ENCODE measurements around the gene DDX4. TPM values are rescaled to one million over a fixed set of nuclear protein-coding genes. Genes with fewer than 3 reads are reported as not detected.

DDX4 gene
- total RNA-seq, 4 donors from 2014 or later: 0.21 TPM; not detected in 3

GRCh38 chr5:55731848-55732247 is 6.0 kb upstream of the DDX4 start:
- Histone ChIP-seq H3K4me3 (no peak overlapping the region), H3K36me3 (no peaks in the 10 kb centered on the region), H3K27ac (no peak overlapping the region), H3K27me3 (no peaks in the 10 kb centered on the region), H3K9me3 (no peaks in the 10 kb centered on the region), H3K4me1 (no peaks in the 10 kb centered on the region)
- TF ChIP-seq EP300 (IDR thresholded peaks at IDR 0.05) (no peak), CTCF (IDR thresholded peaks at IDR 0.05) (no peak), POLR2A (IDR thresholded peaks at IDR 0.05) (no peak)
- 78 to 84% methylated on average over 3 of the region's 3 CpGs for WGBS, 2 donors
- no peak for DNase-seq (ENCODE audit: low spot score in 2 of 2)

- Histone ChIP-seq H3K9me3 (no peaks in the 10 kb centered on the region), H3K4me3 (no peak overlapping the region), H3K27me3 (no peaks in the 10 kb centered on the region), H3K4me1 (no peaks in the 10 kb centered on the region), H3K27ac (no peak overlapping the region), H3K36me3 (no peaks in the 10 kb centered on the region)
- DNase-seq (ENCODE audit: low spot score in 2 of 2): no peak
- TF ChIP-seq POLR2A (IDR thresholded peaks at IDR 0.05) (no peak), CTCF (IDR thresholded peaks at IDR 0.05) (no peak), EP300 (IDR thresholded peaks at IDR 0.05) (no peak)
Measured at GRCh38 chr5:55732585-55732984, 5.3 kb upstream of the DDX4 start.

GRCh38 chr5:55734658-55735057 is 3.2 kb upstream of the DDX4 start:
- no peak for TF ChIP-seq POLR2A (IDR thresholded peaks at IDR 0.05)
- TF ChIP-seq CTCF (IDR thresholded peaks at IDR 0.05): no peak
- TF ChIP-seq EP300 (IDR thresholded peaks at IDR 0.05): no peak
- Histone ChIP-seq H3K9me3 (no peaks in the 10 kb centered on the region), H3K4me1 (no peaks in the 10 kb centered on the region), H3K27me3 (no peaks in the 10 kb centered on the region), H3K4me3 (no peak overlapping the region), H3K27ac (no peak overlapping the region), H3K36me3 (no peaks in the 10 kb centered on the region)
- WGBS, 2 donors: 98% methylated on average over 1 of the region's 1 CpG
- DNase-seq (ENCODE audit: low spot score in 2 of 2): no peak

GRCh38 chr5:55742778-55743177 is 4.9 kb downstream of the DDX4 start:
- H3K36me3 ChIP-seq: no peaks in the 10 kb centered on the region

GRCh38 chr5:55747778-55748318 is 10.0 kb downstream of the DDX4 start:
- no peak for TF ChIP-seq EP300 (IDR thresholded peaks at IDR 0.05)
- no peak for TF ChIP-seq CTCF (IDR thresholded peaks at IDR 0.05)
- TF ChIP-seq POLR2A (IDR thresholded peaks at IDR 0.05): no peak
- 79 to 87% methylated on average over 2 of the region's 2 CpGs for WGBS, 2 donors
- DNase-seq (ENCODE audit: low spot score in 2 of 2): no peak
- no peak overlapping the region for H3K4me3 ChIP-seq
- H3K27me3 ChIP-seq: no peaks in the 10 kb centered on the region
- H3K36me3 ChIP-seq: no peaks in the 10 kb centered on the region
- H3K9me3 ChIP-seq: no peaks in the 10 kb centered on the region
- no peak overlapping the region for H3K27ac ChIP-seq
- peaks cover 0 to 7% (median 0%) of the 10 kb centered on the region in 4 donors for H3K4me1 ChIP-seq

More at GRCh38 chr5:55742778-55743177, 4.9 kb downstream of the DDX4 start:
- Histone ChIP-seq H3K9me3 (no peaks in the 10 kb centered on the region), H3K27me3 (no peaks in the 10 kb centered on the region), H3K4me1 (no peaks in the 10 kb centered on the region), H3K27ac (no peak overlapping the region), H3K4me3 (no peak overlapping the region)
- WGBS, 2 donors: 94 to 95% methylated on average over 3 of the region's 3 CpGs
- TF ChIP-seq CTCF (IDR thresholded peaks at IDR 0.05) (no peak), POLR2A (IDR thresholded peaks at IDR 0.05) (no peak), EP300 (IDR thresholded peaks at IDR 0.05) (no peak)
- DNase-seq (ENCODE audit: low spot score in 2 of 2): no peak

Data from tibial nerve (tissue), 4 donors.